ENCODE data around the gene CUX1.

Gene CUX1

GRCh38 chr7:102082693-102083368 is 265.4 kb downstream of the CUX1 start:
- no peak overlapping the region for H3K4me3 ChIP-seq (ENCODE audit: control insufficient read depth, low read depth, low read length)
- no peak for TF ChIP-seq CTCF (IDR thresholded peaks at IDR 0.05; ENCODE audit: control insufficient read depth, insufficient read depth, low read depth, low read length, missing control alignments)
- no peak for DNase-seq (ENCODE audit: low read depth)

GRCh38 chr7:102085218-102085772 is 267.9 kb downstream of the CUX1 start:
- H3K4me3 ChIP-seq (ENCODE audit: control insufficient read depth, low read depth, low read length), result no peak overlapping the region
- TF ChIP-seq CTCF (IDR thresholded peaks at IDR 0.05; ENCODE audit: control insufficient read depth, insufficient read depth, low read depth, low read length, missing control alignments), result no peak
- DNase-seq (ENCODE audit: low read depth), result no peak

GRCh38 chr7:102089175-102090098 is 272.0 kb downstream of the CUX1 start:
- H3K4me3 ChIP-seq (ENCODE audit: control insufficient read depth, low read depth, low read length), result no peak overlapping the region
- DNase-seq (ENCODE audit: low read depth), result no peak
- no peak for TF ChIP-seq CTCF (IDR thresholded peaks at IDR 0.05; ENCODE audit: control insufficient read depth, insufficient read depth, low read depth, low read length, missing control alignments)

- H3K4me3 ChIP-seq (ENCODE audit: control insufficient read depth, low read depth, low read length), result no peak overlapping the region
- TF ChIP-seq CTCF (IDR thresholded peaks at IDR 0.05; ENCODE audit: control insufficient read depth, insufficient read depth, low read depth, low read length, missing control alignments), result no peak
- DNase-seq (ENCODE audit: low read depth), result peak; percentile 3
Observed at GRCh38 chr7:102093599-102094315, 276.3 kb downstream of the CUX1 start.

GRCh38 chr7:102094316-102094650 is 276.9 kb downstream of the CUX1 start:
- no peak overlapping the region for H3K4me3 ChIP-seq (ENCODE audit: control insufficient read depth, low read depth, low read length)

More at GRCh38 chr7:102094316-102094650, 276.9 kb downstream of the CUX1 start:
- DNase-seq (ENCODE audit: low read depth), result peak; percentile 54
- TF ChIP-seq CTCF (IDR thresholded peaks at IDR 0.05; ENCODE audit: control insufficient read depth, insufficient read depth, low read depth, low read length, missing control alignments), result no peak
